Cortex of kidney (tissue), 1 donor: ENCODE data around the gene ATG2B.
A peak's percentile ranks its signal among the peaks of the same experiment; 100 is the strongest.

ENCODE experiments used
- DNase-seq: peaks from one replicate; lab custom pipeline; 2025; lab: John Stamatoyannopoulos, UW

ATG2B gene, protein sequence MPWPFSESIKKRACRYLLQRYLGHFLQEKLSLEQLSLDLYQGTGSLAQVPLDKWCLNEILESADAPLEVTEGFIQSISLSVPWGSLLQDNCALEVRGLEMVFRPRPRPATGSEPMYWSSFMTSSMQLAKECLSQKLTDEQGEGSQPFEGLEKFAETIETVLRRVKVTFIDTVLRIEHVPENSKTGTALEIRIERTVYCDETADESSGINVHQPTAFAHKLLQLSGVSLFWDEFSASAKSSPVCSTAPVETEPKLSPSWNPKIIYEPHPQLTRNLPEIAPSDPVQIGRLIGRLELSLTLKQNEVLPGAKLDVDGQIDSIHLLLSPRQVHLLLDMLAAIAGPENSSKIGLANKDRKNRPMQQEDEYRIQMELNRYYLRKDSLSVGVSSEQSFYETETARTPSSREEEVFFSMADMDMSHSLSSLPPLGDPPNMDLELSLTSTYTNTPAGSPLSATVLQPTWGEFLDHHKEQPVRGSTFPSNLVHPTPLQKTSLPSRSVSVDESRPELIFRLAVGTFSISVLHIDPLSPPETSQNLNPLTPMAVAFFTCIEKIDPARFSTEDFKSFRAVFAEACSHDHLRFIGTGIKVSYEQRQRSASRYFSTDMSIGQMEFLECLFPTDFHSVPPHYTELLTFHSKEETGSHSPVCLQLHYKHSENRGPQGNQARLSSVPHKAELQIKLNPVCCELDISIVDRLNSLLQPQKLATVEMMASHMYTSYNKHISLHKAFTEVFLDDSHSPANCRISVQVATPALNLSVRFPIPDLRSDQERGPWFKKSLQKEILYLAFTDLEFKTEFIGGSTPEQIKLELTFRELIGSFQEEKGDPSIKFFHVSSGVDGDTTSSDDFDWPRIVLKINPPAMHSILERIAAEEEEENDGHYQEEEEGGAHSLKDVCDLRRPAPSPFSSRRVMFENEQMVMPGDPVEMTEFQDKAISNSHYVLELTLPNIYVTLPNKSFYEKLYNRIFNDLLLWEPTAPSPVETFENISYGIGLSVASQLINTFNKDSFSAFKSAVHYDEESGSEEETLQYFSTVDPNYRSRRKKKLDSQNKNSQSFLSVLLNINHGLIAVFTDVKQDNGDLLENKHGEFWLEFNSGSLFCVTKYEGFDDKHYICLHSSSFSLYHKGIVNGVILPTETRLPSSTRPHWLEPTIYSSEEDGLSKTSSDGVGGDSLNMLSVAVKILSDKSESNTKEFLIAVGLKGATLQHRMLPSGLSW (N-terminal part only)

DNA sequence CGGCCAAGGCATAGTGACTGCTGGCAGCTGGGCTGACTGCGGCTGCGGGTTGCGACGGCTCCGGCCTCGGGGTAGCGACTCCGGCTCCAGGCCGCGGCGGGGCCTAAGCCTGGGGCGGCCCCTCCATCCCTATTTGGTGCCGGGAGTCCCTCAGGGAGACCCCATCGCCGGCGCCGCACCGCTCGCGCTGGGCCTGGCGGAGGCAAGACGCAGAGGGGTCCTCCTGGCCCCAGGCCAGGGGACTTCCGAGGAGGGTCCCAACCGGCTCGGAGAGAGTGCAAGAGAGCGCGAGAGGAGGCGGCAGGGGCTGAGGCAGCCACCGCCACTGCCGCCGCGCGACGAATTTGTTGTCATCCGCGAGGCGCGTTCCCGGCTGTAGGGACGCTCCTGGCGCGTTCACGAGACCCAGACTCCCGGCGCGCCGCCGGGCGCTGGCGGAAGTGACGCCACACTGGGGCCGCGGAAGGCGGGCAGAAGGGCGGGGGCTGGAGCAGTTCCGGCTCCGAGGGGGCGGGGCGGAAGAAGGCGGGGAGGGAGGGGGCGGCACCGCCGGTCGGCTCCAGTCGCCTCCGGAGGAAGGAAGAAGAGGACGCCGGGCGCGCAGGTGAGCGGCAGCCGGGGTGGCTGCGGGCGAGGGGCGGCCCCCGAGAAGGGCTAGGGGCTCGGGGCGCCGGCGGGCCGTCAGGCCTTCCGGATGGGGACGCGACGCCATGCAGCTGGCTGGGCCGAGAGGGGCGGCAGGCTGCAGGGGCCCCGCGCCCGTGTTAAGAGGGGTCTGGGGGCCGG is at the start of gene ATG2B, which contains the start of gene GSKIP:
ATG2B (minus strand) TSS at position 377 of the 786 bp plus-strand sequence; CDS start at position 12, 365 bp downstream.
GSKIP (plus strand) TSS at position 562 of the 786 bp plus-strand sequence. CDS start 18,722 bp downstream, outside the sequence.
- peak; percentile 36 for DNase-seq

DNA sequence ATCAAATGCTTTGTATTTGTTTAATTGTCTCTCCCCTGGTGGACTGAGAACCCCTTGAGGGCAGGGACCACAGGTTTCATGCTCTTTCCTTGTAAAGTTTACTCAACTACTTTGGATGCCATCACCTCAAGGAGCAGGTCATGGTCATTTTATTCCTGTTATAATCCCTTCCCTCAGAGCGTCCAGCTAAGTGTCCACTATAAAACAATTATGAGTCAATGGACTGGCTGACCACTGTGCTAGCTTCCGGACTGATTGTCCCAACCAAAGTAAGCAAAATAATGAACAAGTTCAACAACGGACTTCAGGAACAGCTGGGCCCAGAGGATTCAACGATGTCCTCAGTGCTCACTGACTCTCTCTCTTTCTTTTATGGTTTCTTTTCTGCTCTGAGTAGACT is 47.0 kb upstream of the ATG2B start:
- DNase-seq = no peak

DNA sequence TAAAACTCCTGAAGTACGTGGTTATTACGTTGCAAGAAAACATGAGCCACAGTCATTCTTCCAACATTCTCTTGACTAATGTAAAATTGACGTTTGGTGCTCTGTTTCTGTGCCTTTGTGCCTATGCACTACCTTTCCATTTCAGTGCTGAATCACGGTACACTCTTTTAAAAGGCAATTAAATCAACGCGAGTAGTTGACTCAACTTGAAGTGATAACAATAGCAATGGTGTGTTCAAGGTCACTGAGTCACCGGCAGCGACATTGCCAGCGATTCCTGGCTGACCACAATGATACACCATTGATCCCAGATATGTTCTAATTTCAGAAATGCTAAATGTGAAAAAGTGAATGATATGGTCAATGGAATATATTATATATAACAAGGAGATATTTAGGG is 46.6 kb upstream of the ATG2B start:
- DNase-seq = no peak

DNA sequence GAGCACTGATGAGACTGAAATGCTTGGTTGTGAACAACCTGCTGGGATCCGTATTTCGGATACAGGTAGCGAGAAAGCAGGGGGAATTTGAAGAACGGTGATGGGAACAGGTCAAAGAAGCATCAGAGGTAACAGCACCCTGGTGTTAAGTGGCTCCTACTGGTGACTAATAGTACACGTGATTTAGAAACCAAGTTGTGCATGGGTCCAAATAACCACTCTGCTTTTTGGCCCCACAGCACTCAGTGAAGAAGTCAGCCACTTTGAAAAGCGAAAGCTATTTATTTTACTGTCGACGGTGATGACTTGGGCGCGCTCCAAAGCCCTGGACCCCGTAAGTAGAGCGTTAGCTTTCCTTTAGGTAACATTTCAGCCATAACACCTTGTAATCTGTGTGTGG is 45.5 kb upstream of the ATG2B start:
- DNase-seq = no peak

DNA sequence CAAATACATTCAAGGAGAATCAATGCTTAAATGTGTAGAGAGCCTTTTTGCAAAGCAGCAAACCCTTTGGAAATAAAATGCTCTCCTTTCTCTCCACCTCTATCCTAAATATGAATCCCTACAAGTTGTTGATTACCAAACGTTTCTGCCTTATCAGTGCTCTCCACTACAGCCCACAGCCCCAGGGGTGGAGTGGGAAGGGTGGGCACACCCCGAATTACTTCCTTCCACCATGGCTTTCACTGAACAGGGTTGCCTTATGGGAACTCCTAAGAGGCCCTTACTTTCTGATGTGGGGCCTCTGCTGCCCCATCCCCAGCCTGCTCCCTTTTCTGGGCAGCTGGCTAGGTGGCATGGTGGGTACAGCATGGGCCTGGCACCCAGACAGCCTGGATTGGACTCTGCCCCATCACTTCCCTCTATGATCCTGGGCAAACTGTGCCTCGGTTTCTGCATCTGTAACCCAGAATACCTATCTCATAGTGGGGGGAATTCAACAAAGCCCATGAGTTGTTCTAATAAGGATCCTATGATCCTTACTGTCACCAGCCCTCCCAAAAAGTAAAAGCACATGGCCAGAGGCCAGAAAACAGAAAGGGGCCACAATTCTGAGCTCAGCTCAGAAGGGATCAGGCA is 44.9 kb upstream of the ATG2B start:
- no peak for DNase-seq

DNA sequence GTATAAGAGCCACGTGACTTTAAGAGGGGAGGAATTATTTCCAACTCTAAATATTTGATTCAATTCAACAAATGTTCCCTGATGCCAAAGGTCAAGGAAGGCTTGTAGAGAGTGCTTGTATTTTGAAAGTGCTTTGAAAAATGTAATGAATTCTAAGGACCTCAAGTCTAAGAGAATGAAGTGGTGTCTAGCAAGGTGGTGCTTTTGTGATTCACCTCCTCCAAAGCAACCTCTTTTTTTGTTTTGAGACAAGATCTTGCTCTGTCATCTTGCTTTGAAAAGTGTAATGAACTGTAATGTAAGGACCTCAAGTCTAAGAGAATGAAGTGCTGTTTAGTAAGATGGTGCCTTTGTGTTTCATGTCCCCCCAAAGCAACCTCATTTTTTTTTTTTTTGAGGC is 42.5 kb upstream of the ATG2B start:
- no peak for DNase-seq

DNA sequence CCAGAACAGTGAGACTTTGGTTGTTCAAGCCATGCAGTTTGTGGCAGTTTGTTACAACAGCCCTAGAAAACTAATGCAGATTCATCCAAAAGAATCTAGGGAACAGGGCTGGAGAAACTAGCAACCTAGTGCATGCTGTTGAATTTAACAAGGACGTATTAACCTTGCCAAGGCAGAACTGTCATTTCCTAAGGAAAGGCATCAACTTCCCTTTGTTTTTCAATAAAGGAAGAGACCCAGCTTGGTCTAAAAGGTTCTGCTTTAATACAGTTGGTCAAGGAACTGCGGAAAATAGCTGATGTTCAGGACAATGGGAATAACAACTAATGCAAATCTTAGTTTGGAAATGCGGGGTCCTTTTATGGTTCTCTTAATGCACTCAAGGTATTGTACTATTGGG is 40.3 kb upstream of the ATG2B start:
- DNase-seq = no peak

DNA sequence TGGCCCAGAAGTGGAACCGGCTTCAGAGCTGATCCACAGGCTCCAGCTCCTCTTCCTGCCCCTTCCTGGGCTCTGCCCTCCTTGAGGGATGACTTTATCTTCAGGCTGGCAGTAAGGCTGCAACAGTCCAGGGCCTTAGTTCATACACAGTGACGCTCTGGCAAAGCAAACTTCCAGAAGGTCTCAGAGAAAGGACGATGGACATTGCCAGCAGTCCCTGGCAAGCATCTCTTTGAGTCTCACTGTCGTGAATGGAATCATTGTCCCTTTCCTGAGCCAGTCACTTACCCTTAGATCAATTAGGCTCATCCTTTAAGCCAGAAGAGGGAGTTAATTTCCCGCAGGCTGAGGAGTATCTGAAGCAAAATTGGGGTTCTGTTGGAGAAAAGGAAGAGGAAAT is 37.4 kb upstream of the ATG2B start:
- no peak for DNase-seq

DNA sequence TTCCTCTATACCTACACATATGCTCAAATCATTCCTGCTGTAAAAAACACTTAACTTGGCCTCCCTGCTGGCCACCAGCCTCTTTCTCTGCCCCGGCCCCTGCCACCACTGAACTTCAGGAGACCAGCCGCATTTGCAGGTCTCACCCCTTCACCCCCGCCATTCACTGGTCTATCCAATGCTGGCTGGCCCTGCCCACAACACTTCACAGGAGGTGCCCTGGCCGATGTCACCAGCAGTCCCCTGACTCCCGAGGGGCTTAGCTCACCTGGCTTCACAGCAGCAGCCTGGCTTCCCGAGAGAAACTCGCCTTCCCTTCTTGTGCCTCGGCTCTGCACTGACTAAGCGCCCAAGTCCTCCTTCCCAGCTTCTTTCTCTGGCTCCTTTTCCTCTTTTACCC is 36.3 kb upstream of the ATG2B start:
- DNase-seq = no peak

DNA sequence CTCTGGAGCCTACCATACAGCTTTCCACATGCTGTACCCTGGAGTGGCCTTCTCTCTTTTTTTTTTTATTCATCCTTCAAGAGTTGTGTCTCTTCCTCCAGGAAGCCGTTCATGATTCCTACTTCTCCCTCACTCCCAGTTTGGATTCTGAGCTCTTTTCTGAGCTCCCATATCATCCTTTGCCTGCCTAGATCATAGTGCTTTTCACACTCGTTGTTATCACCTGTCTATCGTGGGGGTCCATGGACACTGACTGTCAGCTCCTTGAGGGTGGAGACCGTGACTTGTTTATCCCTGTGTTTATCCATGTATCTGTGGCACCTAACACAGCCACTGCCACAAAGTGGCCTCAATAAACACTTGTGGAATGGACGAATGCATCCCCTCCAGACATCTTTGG is 35.8 kb upstream of the ATG2B start:
- DNase-seq = no peak

DNA sequence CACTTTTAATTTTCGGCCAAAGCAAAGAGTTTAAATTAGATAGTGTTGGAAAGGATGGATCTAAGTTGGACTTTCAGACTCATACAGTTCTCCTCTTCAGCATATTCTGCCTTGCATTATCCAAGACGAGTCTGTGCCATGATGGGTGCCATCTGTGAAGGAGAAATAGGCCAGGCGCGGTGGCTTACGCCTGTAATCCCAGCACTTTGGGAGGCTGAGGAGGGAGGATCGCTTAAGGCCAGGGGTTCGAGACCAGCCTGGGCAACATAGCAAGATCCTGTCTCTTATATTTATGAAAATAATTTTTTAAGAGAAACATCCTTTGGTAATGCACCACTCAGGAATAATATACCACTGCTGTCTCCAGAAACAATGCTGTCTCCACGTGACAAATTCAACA is 35.3 kb upstream of the ATG2B start:
- DNase-seq = no peak

DNA sequence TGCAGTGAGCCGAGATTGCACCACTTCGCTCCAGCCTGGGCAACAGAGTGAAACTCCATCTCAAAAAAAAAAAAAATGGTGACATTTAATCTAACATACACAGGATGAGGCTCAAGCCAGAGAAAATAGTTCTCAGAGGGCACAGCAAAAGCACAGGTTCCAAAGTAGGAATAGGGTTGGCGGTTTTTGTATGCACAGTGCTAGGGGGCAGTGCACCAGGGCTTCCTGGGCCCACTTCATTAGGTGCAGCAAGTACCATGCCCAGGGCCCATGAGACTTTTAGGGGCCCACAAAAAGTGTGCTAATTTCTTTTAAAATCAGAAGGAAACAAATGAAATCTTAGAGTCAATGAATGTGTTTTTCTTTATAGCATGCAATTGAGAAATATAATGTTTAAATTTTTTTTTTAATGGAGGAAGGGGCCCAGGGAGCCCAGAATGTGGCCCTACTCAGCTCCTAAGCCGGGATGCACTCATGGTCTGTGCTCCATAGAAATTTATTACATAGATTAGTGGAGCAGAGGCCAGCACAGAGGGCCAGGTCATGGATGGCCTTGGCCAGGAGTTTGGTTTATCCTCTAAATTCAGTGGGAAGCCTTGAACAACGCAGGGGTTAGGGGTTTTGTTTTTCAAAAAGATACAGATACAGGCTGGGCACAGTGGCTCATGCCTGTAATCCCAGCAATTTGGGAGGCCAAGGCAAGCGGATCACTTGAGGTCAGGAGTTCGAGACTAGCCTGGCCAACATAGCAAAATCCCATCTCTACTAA is 31.1 kb upstream of the ATG2B start:
- no peak for DNase-seq

DNA sequence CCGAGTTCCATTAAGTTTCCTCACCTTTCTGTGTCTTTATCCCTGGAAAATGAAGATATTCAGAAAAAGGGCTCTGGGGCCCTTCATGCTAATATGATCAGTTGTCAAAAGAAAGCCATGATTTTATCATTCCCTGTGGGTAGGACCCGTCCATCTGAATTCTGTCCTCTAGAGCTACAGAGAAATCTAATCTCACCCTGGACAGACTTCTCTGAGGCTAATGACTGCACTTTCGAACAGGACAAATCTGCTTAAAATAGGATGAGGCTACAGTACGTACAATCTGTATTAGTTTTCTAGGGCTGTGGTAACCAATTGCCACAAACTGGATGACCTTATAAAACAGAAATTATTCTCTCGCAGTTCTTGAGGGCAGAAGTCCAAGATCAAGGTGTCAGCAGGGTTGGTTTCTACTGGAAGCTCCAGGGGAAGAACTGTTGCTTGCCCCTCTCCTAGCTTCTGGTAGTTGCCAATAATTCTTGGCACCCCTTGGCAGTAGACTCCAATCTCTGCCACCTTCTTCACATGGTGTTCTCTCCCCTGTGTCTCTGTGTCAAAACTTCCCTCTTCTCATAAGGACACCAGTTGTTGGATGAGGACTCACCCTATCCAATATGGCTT is 30.0 kb upstream of the ATG2B start:
- DNase-seq = no peak

DNA sequence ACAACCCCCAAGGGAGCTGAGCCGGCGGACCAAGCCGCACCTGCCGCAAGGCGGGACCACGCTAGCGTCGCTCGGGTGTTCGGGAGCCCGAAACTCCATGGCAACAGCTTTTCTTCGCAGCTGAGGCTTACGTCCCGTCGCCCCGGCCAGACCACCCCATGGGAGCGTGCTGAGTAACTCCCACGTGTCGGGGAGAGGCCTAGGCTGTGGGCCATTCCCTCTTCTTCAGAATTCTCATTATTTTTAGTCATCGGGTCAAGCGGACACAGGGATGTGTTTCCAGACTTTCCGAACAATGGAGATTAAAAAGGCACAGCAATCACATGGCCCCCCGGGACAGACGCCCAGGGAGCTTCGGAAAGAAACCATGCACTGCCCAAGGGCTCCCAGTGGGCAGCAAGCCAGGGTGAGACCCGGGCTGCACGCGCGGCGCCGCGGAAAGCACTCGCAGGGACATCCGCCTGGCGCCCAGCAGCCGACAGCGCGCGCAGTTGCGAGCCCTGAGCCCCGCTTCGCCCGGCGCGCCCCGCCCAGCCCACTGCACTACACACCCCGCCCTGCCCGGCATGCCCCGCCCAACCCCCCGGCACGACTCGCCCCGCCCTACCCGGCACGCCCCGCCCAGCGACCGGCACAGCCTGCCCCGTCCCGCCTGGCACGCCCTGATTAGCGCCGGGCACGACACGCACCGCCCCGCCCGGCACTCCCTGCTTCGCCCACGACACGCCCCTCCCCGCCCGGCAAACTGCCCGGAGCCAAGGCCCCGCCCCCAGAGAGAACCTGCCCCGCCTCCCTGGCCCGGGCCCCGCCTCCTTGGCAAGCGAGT is 28.4 kb upstream of the ATG2B start:
- DNase-seq = peak; percentile 17

DNA sequence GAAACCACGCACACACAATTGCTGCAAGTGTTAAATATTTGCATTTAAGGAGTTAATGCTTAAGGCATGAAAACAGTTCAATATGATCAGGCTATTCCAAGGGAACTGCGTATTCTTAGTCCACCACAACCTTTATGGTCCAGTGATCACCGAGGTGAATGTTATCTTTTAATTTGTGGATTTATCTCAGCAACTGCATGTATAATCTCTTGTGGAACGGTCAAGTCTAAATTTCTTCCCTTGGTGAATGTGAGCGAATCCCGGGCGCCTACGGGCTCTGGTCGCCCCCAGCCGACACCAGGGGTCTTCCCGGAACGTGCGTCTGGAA is 27.8 kb upstream of the ATG2B start:
- no peak for DNase-seq

DNA sequence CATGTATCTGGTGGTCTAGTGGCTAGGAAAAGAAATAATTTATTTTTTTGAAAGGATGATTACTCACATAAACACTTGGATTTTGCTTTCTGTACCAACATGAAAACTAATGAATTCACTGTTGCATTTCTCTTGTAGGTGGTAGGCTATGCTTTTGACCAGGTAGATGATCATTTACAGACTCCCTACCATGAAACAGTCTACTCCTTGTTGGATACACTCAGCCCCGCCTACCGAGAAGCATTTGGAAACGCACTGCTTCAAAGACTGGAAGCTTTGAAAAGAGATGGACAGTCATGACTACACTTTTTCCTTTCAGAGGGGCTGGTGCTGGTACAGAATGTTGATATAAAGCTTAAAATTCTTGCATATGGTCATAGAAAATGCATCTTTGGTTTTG is 22.2 kb upstream of the ATG2B start:
- no peak for DNase-seq

DNA sequence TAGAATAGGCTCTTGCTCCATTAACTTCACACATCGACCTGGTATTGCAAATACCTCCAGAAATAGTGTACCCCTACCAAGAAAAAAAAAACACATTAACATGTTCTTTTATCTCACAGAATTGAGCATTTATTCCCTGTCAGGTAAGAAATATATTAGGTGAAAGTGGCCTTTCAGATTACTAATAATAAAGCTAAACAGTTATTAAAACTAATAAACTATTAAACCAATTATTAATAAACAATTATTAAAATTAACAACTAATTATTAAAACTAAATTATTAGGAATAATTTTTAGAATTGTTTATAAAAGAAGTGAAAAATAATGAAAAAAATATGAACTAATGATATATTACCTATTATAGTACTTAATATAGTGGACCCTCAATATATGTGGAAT is 21.6 kb upstream of the ATG2B start:
- no peak for DNase-seq

DNA sequence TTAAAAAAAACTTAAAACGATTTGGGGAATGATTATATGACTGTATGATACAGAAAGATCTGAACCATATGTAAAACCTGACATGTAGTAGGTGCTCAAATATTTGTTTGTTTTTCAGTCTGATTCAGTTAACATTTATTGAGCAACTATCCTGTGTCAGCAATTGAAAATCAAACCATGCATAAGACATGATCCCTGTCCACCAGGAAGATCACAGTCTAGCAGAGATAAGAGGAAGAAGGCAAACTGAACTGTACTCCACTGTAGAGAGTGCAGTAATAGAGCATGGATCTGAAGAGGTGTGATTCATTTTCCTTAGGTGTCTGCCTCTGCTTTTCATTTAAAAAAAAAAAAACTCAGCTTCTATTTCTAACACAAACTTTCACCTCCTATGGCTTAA is 20.9 kb upstream of the ATG2B start:
- DNase-seq = no peak

DNA sequence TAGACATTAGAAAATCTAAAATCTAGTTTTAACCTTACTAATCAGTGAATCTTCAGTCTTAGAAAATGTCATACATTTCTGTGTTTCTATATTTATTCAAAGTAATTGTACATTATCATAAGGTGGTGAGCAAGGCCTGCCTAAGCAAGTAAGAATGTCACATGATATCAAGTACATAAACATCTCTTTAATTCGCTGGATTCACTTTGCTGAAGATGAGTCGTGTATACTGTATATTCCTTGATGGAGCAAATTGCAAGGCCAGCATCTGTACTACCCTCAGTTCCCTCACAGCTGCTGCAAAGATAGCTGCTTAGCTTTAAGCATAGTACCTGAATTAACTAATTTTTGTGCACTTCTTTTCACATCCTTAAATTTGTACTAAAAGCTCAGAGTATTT is 20.3 kb upstream of the ATG2B start:
- no peak for DNase-seq
